ENCODE results near the gene ING5.
A peak's percentile ranks its signal among the peaks of the same experiment; 100 is the strongest.
"Not testable (repeated sequence)": the region's sequence is repeated elsewhere in the genome, so short reads cannot be mapped to it uniquely, and the experiment has no call there.

ING5 gene

DNA sequence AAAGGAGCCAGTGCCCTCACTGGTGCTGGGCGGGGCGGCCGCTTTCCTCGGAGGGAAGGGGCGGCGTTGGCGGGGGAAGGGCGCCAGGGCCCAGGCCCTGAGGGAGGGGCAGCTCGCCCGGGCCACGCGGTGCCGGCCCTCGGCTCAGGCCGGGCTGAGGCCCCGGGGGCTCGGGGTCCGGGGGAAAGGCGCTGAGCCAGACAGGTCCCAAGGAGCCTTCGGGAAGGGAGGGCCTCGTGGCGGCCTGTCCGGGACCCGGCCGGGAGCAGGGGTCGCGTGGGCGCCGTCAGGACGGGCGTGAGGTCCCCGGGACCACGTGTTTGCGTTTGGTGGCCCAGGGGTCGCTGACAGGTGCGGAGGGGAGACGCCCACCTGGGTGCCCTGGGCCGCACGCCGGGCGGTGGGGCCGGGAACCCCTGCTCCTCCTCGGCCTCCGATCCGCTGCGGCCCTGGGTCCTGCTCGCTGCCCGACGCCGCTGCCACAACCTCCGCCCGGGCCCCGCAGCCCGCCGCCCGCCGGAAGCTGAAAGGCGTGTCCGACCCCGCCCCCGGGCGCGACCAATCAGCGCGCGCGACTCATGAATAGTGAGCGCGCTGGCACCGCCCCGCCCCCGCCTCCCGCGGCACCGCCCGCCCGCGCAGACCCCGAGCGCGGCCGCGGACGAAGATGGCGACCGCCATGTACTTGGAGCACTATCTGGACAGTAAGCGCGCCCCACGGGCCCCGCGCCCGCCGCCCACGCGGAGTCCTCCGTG is at the start of gene ING5:
Gene ING5, plus strand, starts transcription at position 641 of the 756 bp plus-strand sequence. Its CDS starts 27 bp downstream, at position 668.
- DNase-seq, result peak; percentile 95 to 99

DNA sequence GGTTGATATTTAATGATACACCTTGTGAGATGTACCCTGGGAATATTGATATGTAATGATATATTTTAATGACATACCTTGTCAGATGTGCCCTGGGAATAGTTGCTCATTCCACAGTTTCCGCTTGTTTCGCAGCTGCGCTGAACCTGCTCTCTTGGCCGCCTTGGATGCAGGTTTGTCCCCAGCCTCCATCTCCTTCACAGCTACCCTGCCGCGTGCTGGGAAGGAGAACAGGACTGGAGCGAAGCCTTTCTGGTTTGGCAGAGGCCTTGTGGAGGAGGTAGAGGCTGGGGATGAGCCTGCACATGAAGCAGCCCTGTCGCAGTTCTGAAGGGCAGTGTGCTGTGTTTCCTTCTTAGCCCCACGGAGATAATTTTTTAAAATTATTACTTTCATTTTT is 49.7 kb upstream of the ING5 start:
- no peak for DNase-seq

DNA sequence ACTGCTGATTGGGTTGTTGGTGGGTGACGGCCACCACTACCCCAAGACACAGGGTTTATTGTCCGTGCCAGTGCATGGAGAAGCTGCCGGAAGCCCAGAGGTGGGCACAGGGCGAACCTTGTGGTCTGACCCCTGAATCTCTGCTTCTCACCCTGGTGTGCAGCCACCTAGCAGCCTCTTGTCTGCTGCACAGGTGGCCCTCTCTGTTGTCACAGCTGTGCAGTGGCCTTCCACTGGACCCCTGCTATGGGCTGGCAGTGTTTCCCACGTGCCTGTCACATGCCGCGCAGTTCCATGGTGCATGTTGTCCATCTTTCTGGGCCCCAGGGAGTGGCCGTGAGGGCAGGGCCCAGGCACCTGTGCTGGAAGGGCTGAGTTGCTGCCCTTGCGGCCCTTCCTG is 49.1 kb upstream of the ING5 start:
- DNase-seq, result no peak

DNA sequence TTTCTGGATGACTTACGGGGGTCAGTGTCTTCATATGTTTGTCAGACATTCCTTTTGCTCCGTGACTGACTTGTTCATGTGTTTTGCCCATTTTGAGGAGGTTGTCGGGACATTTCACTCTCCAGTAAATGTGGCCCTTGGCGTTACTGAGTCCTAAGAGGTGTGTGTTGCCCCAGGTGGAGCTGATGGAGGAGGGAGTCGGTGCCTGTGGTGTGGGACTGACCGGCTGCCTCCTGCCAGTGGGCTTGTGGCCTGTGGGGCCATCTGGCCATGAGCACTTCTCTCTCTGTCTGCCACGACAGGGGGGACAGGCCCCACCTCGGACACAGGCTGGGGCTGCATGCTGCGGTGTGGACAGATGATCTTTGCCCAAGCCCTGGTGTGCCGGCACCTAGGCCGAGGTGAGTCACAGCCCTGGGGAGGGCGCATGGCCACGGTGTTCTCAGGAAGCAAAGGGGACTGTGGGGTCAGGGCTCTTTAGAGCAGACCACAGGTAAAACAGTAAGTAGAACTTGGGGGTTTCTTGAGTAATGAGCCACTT is 48.6 kb upstream of the ING5 start:
- DNase-seq, result no peak

DNA sequence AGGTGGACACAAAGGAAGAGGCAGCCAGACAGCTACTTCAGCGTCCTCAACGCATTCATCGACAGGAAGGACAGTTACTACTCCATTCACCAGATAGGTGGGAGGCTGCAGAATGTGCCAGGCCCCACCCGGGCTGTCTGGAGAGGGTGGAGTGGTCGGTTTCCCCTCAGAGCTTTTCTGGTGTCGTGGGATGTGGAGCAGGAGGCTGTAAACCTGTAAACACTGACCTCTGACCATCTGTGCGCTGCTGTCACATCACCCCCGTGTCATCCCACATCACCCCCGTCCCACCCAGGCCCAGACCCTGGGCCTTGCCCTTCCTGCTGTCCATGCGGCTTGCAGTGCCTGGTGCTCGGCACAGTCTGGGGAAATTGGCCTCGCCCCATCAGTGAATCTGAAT is 47.3 kb upstream of the ING5 start:
- no peak for DNase-seq

DNA sequence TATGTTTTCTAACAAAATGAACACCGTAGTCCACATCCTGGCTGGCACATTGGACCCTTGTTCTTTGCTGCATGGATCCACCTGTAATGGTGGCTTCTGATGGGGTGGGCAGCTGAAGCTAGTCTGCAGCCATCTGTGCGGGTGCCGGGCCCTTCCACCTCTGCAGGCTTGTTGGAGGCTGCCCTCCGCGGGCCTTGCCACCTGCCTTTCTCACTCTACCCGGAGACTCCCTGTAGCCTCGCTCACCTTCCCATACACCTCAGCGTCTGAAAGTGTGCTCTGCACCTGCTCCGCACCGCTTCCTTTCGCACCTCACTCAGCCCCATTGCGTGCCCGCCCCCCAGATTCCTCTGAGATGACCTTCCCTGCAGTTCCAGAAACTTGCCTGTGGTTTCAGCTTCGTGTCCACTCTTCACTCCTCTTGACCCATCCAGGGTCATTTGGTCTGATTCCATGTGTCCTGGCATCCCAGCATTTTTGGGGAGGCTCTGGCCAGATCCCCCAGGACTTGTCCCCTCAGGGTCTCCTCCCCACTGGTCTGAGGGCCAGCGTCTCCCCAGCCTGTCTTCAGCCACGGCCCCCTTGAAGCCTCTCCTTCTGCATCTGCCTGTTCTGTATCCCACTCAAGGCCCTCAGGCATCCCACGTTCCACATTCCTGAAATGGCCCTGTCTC is 46.2 kb upstream of the ING5 start:
- no peak for DNase-seq

DNA sequence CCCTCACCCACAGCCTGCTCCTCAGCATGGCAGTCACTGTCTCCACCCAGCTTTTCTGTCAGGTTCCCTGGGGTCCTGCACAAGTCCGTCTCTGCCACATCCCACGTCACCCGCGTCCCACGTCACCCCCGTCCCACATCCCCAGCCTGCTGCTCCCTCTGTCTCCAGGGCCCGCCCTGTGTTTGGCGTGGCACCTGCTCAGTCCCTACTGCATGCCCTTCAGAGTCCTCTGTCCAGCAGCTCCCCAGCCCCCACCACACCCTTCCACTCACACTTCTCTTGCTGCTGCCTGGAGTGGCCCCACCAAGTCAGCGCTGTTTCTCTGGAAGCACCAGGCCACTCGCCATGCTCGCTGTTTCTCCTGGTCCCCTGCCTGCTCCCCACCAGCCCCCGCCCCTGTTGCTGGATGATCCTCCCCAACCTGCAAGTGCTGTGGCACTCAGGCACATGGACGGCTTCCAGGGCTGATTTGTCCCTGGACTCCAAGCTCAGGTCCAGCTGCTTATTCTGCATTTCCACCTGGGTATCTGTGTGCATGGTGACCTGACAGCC is 45.6 kb upstream of the ING5 start:
- no peak for DNase-seq

DNA sequence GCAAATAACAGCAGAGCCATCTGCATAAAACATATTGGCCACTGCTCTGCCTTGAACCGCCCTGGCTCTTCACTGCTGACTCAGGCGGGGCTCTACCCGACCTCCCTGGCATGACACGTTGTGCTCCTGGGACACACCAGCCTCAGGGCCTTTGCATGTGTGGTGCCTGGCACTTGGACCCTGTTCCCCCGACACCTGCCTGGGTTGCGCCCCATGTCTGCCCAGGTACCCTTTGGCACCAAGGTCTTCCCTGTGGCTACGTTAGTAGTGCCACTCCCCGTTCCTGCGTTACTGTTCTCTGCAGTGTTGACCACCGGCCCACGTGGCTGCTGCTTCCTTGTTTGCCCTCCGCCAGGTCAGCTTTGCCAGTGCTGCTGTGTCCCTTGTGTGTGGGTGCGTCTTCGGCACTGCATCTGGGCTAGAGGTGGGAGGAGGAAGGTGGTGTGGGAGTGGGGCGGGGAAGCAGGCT is 44.0 kb upstream of the ING5 start:
- DNase-seq, result no peak

DNA sequence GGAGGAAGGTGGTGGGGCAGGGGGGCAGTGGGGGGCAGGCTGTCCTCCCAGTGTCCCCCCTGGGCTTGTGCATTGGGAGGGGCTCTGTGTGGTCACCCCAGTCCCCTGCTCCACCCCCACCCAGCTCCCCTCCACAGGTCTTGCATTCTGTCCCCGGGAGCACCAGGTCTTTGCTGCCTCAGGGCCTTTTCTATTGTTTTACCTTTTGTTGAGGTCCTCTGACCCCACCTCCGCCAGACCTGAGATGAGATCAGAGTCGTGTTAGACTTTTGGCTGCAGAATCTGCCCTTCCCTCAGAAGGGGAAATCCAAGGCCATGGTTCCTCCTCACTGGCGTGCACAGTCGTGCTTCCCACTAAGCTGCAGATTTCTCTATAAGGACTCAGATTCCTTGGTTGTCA is 43.5 kb upstream of the ING5 start:
- DNase-seq, result no peak

DNA sequence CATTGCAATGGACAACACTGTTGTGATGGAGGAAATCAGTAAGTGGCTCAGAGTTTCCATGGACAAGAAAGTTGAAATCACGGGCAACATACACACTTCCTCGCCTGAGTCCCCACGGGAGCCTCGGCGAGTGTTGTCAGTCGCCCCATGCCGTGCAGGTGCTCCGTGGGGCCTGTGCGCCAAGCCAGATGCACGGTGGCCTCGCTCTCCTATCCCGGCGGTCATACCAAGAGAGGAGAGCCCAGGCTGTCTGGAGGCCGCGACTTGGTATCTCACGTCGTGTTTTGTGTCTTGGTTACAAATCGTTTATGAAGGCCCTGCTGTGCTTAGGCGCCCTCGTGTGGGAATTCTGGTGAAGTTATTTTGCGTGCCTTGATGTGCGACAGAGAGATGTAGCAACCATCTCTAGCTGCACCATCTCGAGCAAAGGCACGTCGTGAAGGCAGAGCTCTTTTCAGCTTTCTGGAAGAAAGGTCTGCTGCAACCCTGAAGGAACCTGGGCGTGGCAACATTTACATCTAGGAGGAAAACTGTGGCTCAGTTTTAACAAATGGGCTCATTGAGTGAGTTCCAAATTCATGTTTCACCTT is 42.6 kb upstream of the ING5 start:
- peak; percentile 26 to 29 for DNase-seq

DNA sequence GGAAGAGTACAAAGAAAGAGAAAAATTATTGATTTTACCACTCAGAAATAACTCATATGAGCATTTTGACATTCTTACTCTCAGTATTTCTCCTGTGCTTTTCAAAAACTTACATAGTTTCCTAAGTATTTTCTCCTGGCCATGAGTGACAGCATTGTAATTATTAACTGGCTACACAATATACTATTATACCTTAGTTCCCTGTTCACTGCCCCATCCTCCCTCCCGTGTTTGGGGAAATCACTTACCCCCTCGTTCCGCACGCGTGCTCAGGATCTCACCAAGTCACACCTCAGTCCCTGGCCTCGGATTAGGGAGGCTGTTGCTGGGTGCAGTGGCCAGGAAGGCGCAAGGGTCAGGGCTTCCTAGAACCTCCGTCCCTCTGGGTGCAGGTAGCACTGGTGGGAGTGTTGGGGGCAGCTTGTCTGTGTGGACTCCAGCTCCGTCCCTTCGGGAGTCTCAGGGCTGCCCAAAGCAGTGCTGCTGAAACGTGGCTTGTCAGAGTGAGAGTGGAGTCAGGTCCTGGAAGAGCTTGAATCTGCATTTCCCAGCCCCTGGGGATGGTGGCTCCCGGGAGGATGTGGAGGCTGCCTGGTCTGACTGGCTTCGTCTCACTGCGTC is 41.1 kb upstream of the ING5 start:
- no peak for DNase-seq

DNA sequence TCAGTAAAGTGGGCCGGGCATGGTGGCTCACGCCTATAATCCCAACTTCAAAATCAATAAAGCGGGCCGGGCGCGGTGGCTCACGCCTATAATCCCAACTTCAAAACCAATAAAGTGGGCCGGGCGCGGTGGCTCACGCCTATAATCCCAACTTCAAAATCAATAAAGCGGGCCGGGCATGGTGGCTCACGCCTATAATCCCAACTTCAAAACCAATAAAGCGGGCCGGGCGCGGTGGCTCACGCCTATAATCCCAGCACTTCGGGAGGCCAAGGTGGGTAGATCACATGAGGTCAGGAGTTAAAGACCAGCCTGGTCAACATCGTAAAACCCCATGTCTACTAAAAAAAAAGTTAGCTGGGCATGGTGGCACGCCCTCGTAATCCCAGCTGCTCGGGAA is 39.1 kb upstream of the ING5 start:
- not testable (repeated sequence) for DNase-seq

DNA sequence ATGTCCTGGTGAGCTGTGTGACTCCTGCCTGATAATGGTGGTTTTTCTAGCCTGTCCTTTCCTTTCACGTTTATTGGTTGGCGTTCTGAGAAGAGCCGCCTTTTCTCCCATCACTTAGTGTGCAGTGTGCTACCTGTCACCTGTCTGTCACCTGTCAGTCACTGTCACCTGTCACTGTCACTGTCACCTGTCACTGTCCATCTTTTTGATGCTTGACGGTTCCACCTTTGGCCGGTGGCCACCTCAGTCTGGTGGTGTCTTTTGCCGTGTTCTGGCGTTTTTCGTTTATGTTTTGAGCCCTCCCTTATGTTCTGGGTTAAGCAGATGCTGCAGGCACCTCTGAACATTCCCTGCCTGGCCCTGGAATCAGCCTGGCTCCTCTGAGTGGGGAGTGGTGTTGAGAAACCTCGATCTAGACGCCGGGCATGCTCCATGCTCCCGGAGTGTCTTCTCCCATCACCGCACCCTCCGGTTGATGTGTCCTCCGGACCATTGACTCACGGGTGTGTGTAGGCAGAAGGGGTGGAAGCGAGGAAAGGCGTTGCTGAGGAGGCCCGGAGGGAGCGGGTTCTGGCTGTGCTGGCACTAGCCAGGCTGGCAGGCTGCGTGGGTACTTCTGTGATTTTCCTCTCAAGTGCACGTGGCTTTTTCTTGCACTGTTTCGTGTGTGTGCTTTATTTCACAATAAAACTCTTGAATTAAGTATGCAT is 36.0 kb upstream of the ING5 start:
- DNase-seq, result no peak

DNA sequence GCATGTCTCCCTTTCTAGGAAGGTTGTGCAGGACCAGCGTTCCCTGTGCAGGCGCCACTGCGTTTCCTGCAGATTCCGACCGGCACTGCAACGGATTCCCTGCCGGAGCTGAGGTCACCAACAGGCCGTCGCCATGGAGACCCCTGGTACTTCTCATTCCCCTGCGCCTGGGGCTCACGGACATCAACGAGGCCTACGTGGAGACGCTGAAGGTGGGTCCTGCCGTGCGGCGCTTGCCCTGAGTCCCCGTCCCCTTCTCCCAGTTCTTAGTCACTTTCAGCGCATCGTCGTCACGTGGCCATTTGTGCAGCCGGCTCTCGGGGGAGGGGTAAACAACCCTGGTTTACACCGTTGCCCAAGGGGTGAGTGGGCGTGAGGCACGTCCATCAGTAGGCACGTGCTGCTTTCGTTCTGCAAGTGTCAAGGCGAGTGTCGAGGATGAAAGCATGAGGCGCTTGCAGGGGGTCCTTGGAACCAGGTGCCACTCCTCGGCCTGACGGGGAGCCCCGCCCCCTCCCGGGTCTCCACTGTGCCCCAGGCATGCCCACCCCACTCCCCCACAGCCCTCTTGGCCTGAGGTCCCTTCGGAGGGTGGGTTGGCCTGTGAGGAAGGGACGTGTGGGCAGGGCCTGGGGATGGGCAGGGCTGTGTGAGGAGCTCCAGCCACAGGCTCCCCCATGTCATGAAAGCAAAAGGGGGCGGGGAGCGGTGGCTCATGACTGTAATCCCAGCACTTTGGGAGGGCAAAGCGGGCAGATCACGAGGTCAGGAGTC is 35.0 kb upstream of the ING5 start:
- no peak for DNase-seq

DNA sequence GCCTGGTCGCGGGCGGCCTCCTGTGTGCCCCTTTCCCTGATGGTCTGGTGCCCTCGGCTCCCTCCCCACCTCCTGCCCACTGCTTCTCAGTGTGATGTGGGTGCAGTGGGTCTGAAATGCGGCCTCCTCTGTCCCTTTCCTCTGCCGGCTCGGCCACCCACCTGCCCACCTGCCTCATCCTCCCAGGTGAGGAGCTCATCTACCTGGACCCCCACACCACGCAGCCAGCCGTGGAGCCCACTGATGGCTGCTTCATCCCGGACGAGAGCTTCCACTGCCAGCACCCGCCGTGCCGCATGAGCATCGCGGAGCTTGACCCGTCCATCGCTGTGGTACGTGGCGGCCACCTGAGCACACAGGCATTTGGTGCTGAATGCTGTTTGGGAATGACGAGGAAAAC is 33.5 kb upstream of the ING5 start:
- DNase-seq, result no peak

DNA sequence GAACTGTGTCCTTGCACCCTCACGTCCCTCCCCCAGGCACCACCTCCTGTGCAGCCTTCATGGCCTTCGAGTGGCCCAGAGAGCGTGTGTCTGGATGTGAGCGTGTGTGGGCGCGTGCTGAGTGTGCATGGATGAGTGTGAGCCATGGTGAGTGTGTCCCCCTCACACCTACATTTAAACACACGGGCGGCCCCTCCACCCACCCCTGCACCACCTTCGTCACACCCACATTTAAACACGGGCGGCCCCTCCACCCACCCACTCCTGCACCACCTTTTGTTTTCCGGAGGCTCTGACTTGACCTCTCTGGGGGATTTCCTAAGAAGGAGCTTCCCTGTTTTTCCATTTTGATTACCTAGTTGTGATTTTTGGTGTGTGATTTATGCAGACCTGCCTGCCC is 33.0 kb upstream of the ING5 start:
- DNase-seq, result no peak

DNA sequence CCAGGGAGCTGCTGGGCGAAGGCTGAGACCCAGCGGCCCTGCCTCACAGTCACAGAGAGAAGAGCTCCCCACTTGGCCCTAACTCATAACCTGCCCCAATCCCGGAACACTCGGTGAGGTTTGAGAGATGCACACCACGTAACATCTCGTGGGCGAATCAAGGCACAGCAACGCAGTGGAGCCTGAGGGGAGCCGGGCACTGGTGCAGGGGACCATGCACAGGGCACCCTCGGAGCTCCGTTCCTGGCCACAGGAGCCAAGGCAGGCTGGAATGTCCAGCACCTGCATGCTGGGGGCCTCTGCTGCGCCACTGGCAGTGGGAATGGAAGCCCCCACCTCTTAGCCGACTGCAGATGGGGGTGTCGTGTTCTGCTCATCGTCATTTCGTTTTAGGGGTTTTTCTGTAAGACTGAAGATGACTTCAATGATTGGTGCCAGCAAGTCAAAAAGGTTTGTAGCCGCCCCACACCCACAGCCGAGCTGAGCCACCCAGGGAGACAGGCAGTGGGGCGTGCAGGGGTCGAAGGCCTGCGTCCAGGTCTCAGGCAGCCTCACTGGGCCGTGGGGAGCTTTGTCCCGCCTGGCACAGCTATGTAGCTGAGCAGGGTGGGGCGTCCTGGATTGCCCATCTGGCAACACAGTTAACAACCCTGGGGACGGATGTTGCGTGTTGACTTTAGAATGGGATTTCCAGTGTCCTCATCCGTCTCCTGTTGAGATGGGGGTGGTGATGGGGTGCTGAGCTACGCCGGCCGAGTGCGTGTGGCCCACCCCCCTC is 31.3 kb upstream of the ING5 start:
- no peak for DNase-seq

DNA sequence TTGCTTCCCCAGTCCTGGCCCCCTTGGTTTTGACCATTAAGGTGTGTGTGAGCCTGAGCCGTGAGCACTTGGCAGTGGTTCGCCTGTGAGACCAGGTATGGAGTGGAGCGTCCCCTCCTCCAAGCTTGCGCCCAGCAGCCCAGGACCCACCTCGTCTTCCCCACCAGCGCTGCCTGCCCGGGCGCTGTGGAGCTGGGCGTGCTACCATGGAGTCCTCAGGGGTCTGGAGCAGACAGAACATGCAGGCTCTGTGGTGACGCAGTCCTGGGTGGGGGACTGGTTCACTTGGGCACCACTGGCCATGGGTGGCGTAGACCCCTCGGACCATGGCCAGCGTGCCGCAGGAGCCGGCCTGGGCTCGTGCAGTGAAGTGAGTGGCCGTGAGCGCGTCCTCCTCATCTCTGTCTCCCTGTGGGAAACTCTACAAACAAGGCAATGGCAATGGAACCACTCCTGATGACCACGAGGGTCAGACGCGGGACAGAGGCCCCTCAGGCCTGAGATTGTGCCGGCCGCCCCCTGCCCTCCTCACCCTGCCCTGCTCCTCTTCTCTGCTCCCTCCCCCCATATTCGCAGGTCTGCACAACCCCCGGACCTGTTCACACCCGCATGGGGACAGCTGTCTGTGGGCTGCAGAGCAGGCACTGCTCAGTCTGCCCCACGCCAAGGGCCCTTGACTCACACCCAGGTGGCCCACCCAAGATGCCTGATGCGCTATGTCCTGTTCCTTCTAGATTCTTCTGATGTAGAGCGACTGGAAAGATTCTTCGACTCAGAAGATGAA is 30.2 kb upstream of the ING5 start:
- no peak for DNase-seq

DNA sequence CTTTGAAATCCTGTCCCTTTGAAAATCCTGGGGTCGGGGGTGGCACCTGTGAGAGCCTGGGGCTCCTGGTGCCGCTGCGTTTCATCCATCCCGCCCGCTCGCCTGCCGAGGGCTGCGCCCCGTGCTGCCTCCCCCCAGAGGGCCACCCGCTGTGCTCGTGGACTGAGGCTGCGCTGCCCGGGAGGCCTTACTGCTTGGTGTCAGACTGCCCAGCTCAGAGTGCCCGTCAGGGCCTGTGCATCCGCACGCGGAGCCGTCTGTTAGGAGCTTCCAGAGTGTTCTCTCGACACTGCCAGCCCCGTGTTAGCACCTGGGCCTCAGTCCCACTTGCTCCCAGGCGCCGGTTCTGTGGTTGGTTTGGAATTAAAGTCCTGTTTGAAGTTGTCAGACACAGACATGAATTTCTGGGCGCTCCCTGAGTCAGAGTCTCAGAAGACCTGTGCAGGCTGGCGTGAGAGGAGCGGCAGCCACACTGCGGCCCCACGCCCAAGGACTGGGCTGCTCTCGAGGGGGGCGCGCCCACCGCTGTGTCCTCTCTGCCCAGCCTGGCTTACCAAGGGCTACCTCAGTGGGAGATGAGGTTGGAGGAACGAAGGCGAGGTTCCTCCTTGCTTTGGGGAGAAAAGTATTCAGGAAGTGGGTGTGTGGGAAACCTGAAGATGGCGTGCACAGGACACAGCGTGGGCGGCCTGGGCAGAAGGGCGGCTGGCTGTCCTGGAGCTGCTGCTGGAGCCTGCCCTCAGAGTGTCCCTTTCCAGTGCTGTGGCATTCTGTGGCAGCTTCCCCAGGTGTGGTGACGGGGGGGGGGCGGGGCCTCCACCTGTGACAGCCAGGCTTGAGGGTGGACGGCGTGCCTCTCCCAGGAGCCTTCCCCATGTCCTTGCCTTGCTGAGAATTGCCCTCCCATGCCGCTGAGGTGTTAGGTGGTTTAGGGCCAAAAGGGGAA is 29.3 kb upstream of the ING5 start:
- no peak for DNase-seq
